ENCODE data around the gene MS4A4E. TPM values are rescaled to one million over a fixed set of nuclear protein-coding genes. Genes with fewer than 3 reads are reported as not detected.

MS4A4E gene
- total and polyA plus RNA-seq, 2 of the 8 experiments (the other 6 are each of a cell fraction or from before 2014, with no cell fraction given) = not detected

GRCh38 chr11:60208146-60208895 is 34.6 kb downstream of the MS4A4E start:
- Histone ChIP-seq H3K4me1 (replicated peaks in 1 of 4; ENCODE audit: control insufficient read depth in 3 of 4, insufficient read depth in 4 of 4, low read length in 3 of 4) (peaks cover 0 to 3% (median 0%) of the 10 kb centered on the region in 4 experiments; a peak in 1 of 7 replicates), H2AFZ (ENCODE audit: low read length) (no peak overlapping the region), H3K4me2 (ENCODE audit: insufficient read depth in 1 of 2, low read depth in 2 of 2, low read length in 2 of 2) (no peak overlapping the region), H3K23ac (ENCODE audit: insufficient read length) (no peak overlapping the region), H2AK5ac (ENCODE audit: low read depth, low read length) (no peak overlapping the region), H3K14ac (ENCODE audit: insufficient read length) (no peak overlapping the region), H2BK120ac (replicated peaks; ENCODE audit: low read depth, low read length) (no peak overlapping the region), H4K20me1 (replicated peaks in 1 of 2; ENCODE audit: control insufficient read depth in 1 of 2, insufficient read depth in 2 of 2, low read length in 2 of 2) (no peaks in the 10 kb centered on the region), H3K23me2 (ENCODE audit: low read depth, low read length) (no peaks in the 10 kb centered on the region), H2BK12ac (ENCODE audit: low read depth, low read length) (no peak overlapping the region), H4K8ac (ENCODE audit: extremely low read depth, insufficient read depth, low read length) (no peak overlapping the region), H3K27me3 (replicated peaks in 1 of 4; ENCODE audit: control insufficient read depth in 3 of 4, extremely low read depth in 1 of 4, insufficient read depth in 3 of 4, low read length in 3 of 4) (no peaks in the 10 kb centered on the region), H3K4ac (replicated peaks; ENCODE audit: insufficient read length, low read depth, low read length) (no peak overlapping the region), H3K56ac (replicated peaks; ENCODE audit: insufficient read length, low read depth, low read length) (no peak overlapping the region), H3K79me2 (ENCODE audit: control insufficient read depth in 1 of 2, insufficient read depth in 2 of 2, low read length in 2 of 2) (no peaks in the 10 kb centered on the region), H2BK15ac (ENCODE audit: low read length) (no peak overlapping the region), H3K36me3 (ENCODE audit: control insufficient read depth in 2 of 4, insufficient read depth in 4 of 4, low read length in 3 of 4) (no peaks in the 10 kb centered on the region), H2BK5ac (ENCODE audit: low read depth, low read length) (no peak overlapping the region), H3K4me3 (ENCODE audit: extremely low read depth in 1 of 4, insufficient read depth in 2 of 4, low read depth in 3 of 4, low read length in 4 of 4) (no peak overlapping the region), H3K18ac (ENCODE audit: extremely low read depth, low read length) (no peak overlapping the region), H4K5ac (ENCODE audit: insufficient read length, low read depth, low read length) (no peak overlapping the region), H4K91ac (replicated peaks; ENCODE audit: insufficient read length, low read length) (no peak overlapping the region), H3K79me1 (ENCODE audit: low read depth, low read length) (no peaks in the 10 kb centered on the region), H3K9me3 (ENCODE audit: insufficient read depth in 2 of 2, low read depth in 1 of 2, low read length in 1 of 2) (no peaks in the 10 kb centered on the region), H3K9ac (replicated peaks in 1 of 4; ENCODE audit: extremely low read depth in 1 of 4, low read depth in 3 of 4, low read length in 3 of 4) (no peak overlapping the region), H2BK20ac (ENCODE audit: low read length) (no peak overlapping the region), H3K27ac (ENCODE audit: low read depth, low read length) (no peak overlapping the region)
- ChIA-PET POLR2A (ENCODE audit: partially characterized antibody) (no interaction called here), CTCF (ENCODE audit: partially characterized antibody) (no interaction called here)
- DNase-seq (ENCODE audit: low read depth in 1 of 2, low spot score in 2 of 2) (no peak), FAIRE-seq (no peak)
- 84% methylated on average over 4 of the region's 4 CpGs; no CpG with 5 or more reads in 1 of the 2 experiments for WGBS, 2 experiments (ENCODE audit: extremely low coverage in 1 of 2, insufficient coverage in 1 of 2, insufficient read length in 1 of 2, insufficient replicate concordance in 2 of 2, low coverage in 1 of 2, low lambda C conversion rate in 2 of 2, missing lambda C conversion rate in 1 of 2)
- TF ChIP-seq NRF1 (IDR thresholded peaks at IDR 0.05; ENCODE audit: low read depth, low read length) = no peak
- no peak for TF ChIP-seq EZH2 (IDR thresholded peaks at IDR 0.05; ENCODE audit: low read depth, low read length, severe bottlenecking)
- TF ChIP-seq TAF7 (optimal IDR thresholded peaks at IDR 0.05; ENCODE audit: borderline replicate concordance, low read depth, low read length) = no peak
